ENCODE measurements around the gene AIFM3.
A peak's percentile ranks its signal among the peaks of the same experiment; 100 is the strongest.
"Not testable (repeated sequence)": the region's sequence is repeated elsewhere in the genome, so short reads cannot be mapped to it uniquely, and the experiment has no call there.

AIFM3 gene

GRCh38 chr22:20937794-20938671 lies 29.0 kb upstream of the AIFM3 start:
- H3F3A ChIP-seq (ENCODE audit: control insufficient read depth, insufficient read depth): 0 out of 2 replicates have a peak, but pooled peaks cover 7% of the 10 kb centered on the region
- peaks cover 47% of the 10 kb centered on the region for H4K20me1 ChIP-seq (ENCODE audit: control insufficient read depth, insufficient read depth, low read depth, low read length)
- H3K4me3 ChIP-seq (ENCODE audit: low read length): no peak overlapping the region
- no peaks in the 10 kb centered on the region for H3K27me3 ChIP-seq (ENCODE audit: control insufficient read depth, low read length)
- H3K4me2 ChIP-seq (ENCODE audit: low read length): 0 out of 2 replicates have a peak overlapping the region, but pooled peaks have one; percentile 6
- H3K9me2 ChIP-seq (replicated peaks; ENCODE audit: control insufficient read depth, low read length): no peaks in the 10 kb centered on the region
- H3K27ac ChIP-seq (ENCODE audit: low read depth, low read length): no peak overlapping the region
- H3K36me3 ChIP-seq (ENCODE audit: control insufficient read depth, low read length): peaks cover 70% of the 10 kb centered on the region
- peaks cover 29% of the 10 kb centered on the region for H3K4me1 ChIP-seq (ENCODE audit: control insufficient read depth, low read length)
- no peak for TF ChIP-seq EZH2phosphoT487 (IDR thresholded peaks at IDR 0.05; ENCODE audit: borderline replicate concordance, low read length)
- TF ChIP-seq, protein P1, sequence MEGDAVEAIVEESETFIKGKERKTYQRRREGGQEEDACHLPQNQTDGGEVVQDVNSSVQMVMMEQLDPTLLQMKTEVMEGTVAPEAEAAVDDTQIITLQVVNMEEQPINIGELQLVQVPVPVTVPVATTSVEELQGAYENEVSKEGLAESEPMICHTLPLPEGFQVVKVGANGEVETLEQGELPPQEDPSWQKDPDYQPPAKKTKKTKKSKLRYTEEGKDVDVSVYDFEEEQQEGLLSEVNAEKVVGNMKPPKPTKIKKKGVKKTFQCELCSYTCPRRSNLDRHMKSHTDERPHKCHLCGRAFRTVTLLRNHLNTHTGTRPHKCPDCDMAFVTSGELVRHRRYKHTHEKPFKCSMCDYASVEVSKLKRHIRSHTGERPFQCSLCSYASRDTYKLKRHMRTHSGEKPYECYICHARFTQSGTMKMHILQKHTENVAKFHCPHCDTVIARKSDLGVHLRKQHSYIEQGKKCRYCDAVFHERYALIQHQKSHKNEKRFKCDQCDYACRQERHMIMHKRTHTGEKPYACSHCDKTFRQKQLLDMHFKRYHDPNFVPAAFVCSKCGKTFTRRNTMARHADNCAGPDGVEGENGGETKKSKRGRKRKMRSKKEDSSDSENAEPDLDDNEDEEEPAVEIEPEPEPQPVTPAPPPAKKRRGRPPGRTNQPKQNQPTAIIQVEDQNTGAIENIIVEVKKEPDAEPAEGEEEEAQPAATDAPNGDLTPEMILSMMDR (IDR thresholded peaks at IDR 0.05; ENCODE audit: low read depth, low read length, poor library complexity, severe bottlenecking): no peak
- no peaks in the 10 kb centered on the region for H3K9me3 ChIP-seq (ENCODE audit: control insufficient read depth, insufficient read depth, low read length)
- H3K79me2 ChIP-seq (ENCODE audit: control insufficient read depth, low read length): peaks cover 99% of the 10 kb centered on the region

GRCh38 chr22:20939457-20940185 lies 27.4 kb upstream of the AIFM3 start:
- not testable (repeated sequence) for H3K9me2 ChIP-seq (replicated peaks; ENCODE audit: control insufficient read depth, low read length); H3K4me2 ChIP-seq (ENCODE audit: low read length); H3K27me3 ChIP-seq (ENCODE audit: control insufficient read depth, low read length); H3K9me3 ChIP-seq (ENCODE audit: control insufficient read depth, insufficient read depth, low read length); H3K27ac ChIP-seq (ENCODE audit: low read depth, low read length); H3F3A ChIP-seq (ENCODE audit: control insufficient read depth, insufficient read depth); H3K4me3 ChIP-seq (ENCODE audit: low read length)
- H3K79me2 ChIP-seq (ENCODE audit: control insufficient read depth, low read length): peaks cover 99% of the 10 kb centered on the region
- peaks cover 50% of the 10 kb centered on the region for H4K20me1 ChIP-seq (ENCODE audit: control insufficient read depth, insufficient read depth, low read depth, low read length)
- peaks cover 29% of the 10 kb centered on the region for H3K4me1 ChIP-seq (ENCODE audit: control insufficient read depth, low read length)
- H3K36me3 ChIP-seq (ENCODE audit: control insufficient read depth, low read length): peaks cover 67% of the 10 kb centered on the region

- TF ChIP-seq EZH2phosphoT487 (IDR thresholded peaks at IDR 0.05; ENCODE audit: borderline replicate concordance, low read length): no peak
- TF ChIP-seq, protein P1 (IDR thresholded peaks at IDR 0.05; ENCODE audit: low read depth, low read length, poor library complexity, severe bottlenecking): no peak
- Histone ChIP-seq H3K9me3 (ENCODE audit: control insufficient read depth, insufficient read depth, low read length) (no peaks in the 10 kb centered on the region), H3K4me3 (ENCODE audit: low read length) (no peak overlapping the region), H3K9me2 (replicated peaks; ENCODE audit: control insufficient read depth, low read length) (no peaks in the 10 kb centered on the region), H3K27me3 (ENCODE audit: control insufficient read depth, low read length) (no peaks in the 10 kb centered on the region), H3K79me2 (ENCODE audit: control insufficient read depth, low read length) (peaks cover 99% of the 10 kb centered on the region), H3K4me1 (ENCODE audit: control insufficient read depth, low read length) (peaks cover 29% of the 10 kb centered on the region), H3K27ac (ENCODE audit: low read depth, low read length) (no peak overlapping the region), H4K20me1 (ENCODE audit: control insufficient read depth, insufficient read depth, low read depth, low read length) (peaks cover 50% of the 10 kb centered on the region), H3K4me2 (ENCODE audit: low read length) (no peak overlapping the region), H3K36me3 (ENCODE audit: control insufficient read depth, low read length) (peaks cover 63% of the 10 kb centered on the region), H3F3A (ENCODE audit: control insufficient read depth, insufficient read depth) (0 out of 2 replicates have a peak, but pooled peaks cover 7% of the 10 kb centered on the region)
Measured at GRCh38 chr22:20940186-20940651, 26.8 kb upstream of the AIFM3 start.
